BJ (cell line): Measurements from ENCODE around the gene CARD6. TPM values are rescaled to one million over a fixed set of nuclear protein-coding genes. Genes with fewer than 3 reads are reported as not detected.

Experiments used
- CTCF ChIA-PET: fragments of 350-600 bp; formaldehyde crosslinking; extraction: SDS; loops from one replicate; lab custom pipeline; 2021; ENCODE audit warnings: antibody characterized with exemption, inconsistent platforms; lab: Yijun Ruan, JAX
- POLR2A ChIA-PET: fragments of 300-600 bp; sonication (Branson Sonifier 250); formaldehyde crosslinking; extraction: SDS; loops from one replicate; lab custom pipeline; 2021; ENCODE audit warnings: antibody characterized with exemption; lab: Charles Lee
- DNase-seq: peaks from one replicate; pipeline ENCODE4 v3.0.0-alpha.2; 2011; ENCODE audit warnings: low read depth
- H3K27me3 ChIP-seq: 2 replicates; pipeline ENCODE4 v1.6.0; 2011; ENCODE audit warnings: low read length; ENCODE audit not compliant: control insufficient read depth, insufficient read depth
- H3K36me3 ChIP-seq: 2 replicates; pipeline ENCODE4 v1.5.1; 2011; ENCODE audit warnings: low read length; ENCODE audit not compliant: control insufficient read depth, insufficient read depth
- H3K4me3 ChIP-seq: 2 replicates; pipeline ENCODE4 v1.5.1; 2011; ENCODE audit warnings: low read depth, mild to moderate bottlenecking, control low read depth, low read length
- CTCF ChIP-seq: IDR thresholded peaks from 2 replicates; pipeline ENCODE4 v1.5.1; 2011; ENCODE audit warnings: low read depth, mild to moderate bottlenecking, control low read depth, inconsistent platforms, low read length, moderate library complexity; ENCODE audit not compliant: insufficient read depth
- polyA plus RNA-seq: library from polyadenylated mRNA; depleted of rRNA; stranded (reverse); fragments of >200 nt; gene quantifications from 2 replicates; pipeline ENCODE4 v1.2.3, GENCODE V29; 2011

Gene CARD6
- polyA plus RNA-seq, 1 experiment = 0.63 TPM

- Histone ChIP-seq H3K4me3 (peak overlapping the region; percentile 72), H3K27me3 (no peaks in the 10 kb centered on the region), H3K36me3 (peaks cover 16% of the 10 kb centered on the region)
- no peak for TF ChIP-seq CTCF
- ChIA-PET CTCF (no interaction called here), POLR2A (no interaction called here)
- DNase-seq = no peak
Observed at GRCh38 chr5:40834391-40834848, 6.7 kb upstream of the CARD6 start.

GRCh38 chr5:40834849-40835787 lies 6.0 kb upstream of the CARD6 start, which contains the start of gene RPL37:
Gene RPL37, minus strand, starts transcription at chr5:40835222. Its CDS starts 37 bp downstream, at chr5:40835185.
- Histone ChIP-seq H3K27me3 (no peaks in the 10 kb centered on the region), H3K4me3 (peak within 1 kb of the TSS; percentile 72), H3K36me3 (peaks cover 15% of the 10 kb centered on the region)
- peak; percentile 81 for DNase-seq
- CTCF ChIA-PET = interaction anchor here (1.2 kb wide), 1 partner anchor 44 kb away, joined by 3 read pairs; no protein-coding TSS in a partner anchor
- TF ChIP-seq CTCF = no peak
- POLR2A ChIA-PET = no interaction called here

GRCh38 chr5:40838086-40838485 lies 3.1 kb upstream of the CARD6 start:
- Histone ChIP-seq H3K4me3 (no peak overlapping the region), H3K27me3 (no peaks in the 10 kb centered on the region), H3K36me3 (peaks cover 1% of the 10 kb centered on the region; the same call in 1 of the 2 replicates)
- TF ChIP-seq CTCF = no peak
- ChIA-PET CTCF (no interaction called here), POLR2A (no interaction called here)
- DNase-seq = no peak

GRCh38 chr5:40842351-40842750 lies 1.2 kb downstream of the CARD6 start:
- DNase-seq = no peak
- Histone ChIP-seq H3K36me3 (no peaks in the 10 kb centered on the region), H3K27me3 (no peaks in the 10 kb centered on the region), H3K4me3 (no peak overlapping the region)
- POLR2A ChIA-PET = interaction anchor here (0.6 to 0.9 kb wide), 2 partner anchors 9 to 51 kb away, joined by 3 to 4 read pairs; no protein-coding TSS in a partner anchor
- CTCF ChIA-PET = interaction anchor here (1.4 kb wide), 1 partner anchor 37 kb away, joined by 4 read pairs; no protein-coding TSS in a partner anchor
- TF ChIP-seq CTCF = no peak

GRCh38 chr5:40844565-40844964 lies 3.4 kb downstream of the CARD6 start:
- ChIA-PET CTCF (no interaction called here), POLR2A (no interaction called here)
- H3K4me3 ChIP-seq = no peak overlapping the region
- H3K36me3 ChIP-seq = no peaks in the 10 kb centered on the region
- DNase-seq = no peak
- H3K27me3 ChIP-seq = no peaks in the 10 kb centered on the region
- no peak for TF ChIP-seq CTCF
